SK-N-SH treated with all-trans-retinoic acid at 6 μM for 48 hours (cell line): ENCODE measurements around the gene ZFHX3.

Experiments
- ATAC-seq: fragments of 200-7000 bp; cut with Tn5 transposase; 3 replicates; pipeline ENCODE4 v1.9.1; 2020; ENCODE audit warnings: mild to moderate bottlenecking, moderate library complexity
- ARNTL ChIP-seq: fragments of 450-650 bp; formaldehyde crosslinking; IDR thresholded peaks from 2 replicates; pipeline ENCODE4 v1.5.0; 2020; ENCODE audit warnings: low read depth, mild to moderate bottlenecking, moderate library complexity, borderline replicate concordance
- BACH2 ChIP-seq: fragments of 250-450 bp; sonication (Bioruptor Pico); IDR thresholded peaks from 2 replicates; pipeline ENCODE4 v1.9.0; 2021; ENCODE audit warnings: mild to moderate bottlenecking, borderline replicate concordance
- CSDC2 ChIP-seq: fragments of 250-450 bp; sonication (Bioruptor Pico); IDR thresholded peaks from 2 replicates; pipeline ENCODE4 v1.5.0; 2020; ENCODE audit warnings: mild to moderate bottlenecking, moderate library complexity
- CSRNP3 ChIP-seq: fragments of 250-450 bp; sonication (Bioruptor Pico); IDR thresholded peaks from 2 replicates; pipeline ENCODE4 v1.5.1; 2021; ENCODE audit warnings: mild to moderate bottlenecking, moderate library complexity
- ESRRG ChIP-seq: fragments of 250-450 bp; sonication (Bioruptor Pico); IDR thresholded peaks from 2 replicates; pipeline ENCODE4 v1.6.1; 2021; ENCODE audit warnings: mild to moderate bottlenecking
- GLIS3 ChIP-seq: fragments of 250-450 bp; sonication (Bioruptor Pico); IDR thresholded peaks from 2 replicates; pipeline ENCODE4 v1.5.0; 2020; ENCODE audit warnings: mild to moderate bottlenecking, moderate library complexity
- ISL1 ChIP-seq: fragments of 250-450 bp; sonication (Bioruptor Pico); IDR thresholded peaks from 2 replicates; pipeline ENCODE4 v2.1.2; 2022; ENCODE audit warnings: mild to moderate bottlenecking, moderate library complexity
- OSR1 ChIP-seq: fragments of 250-450 bp; sonication (Bioruptor Pico); IDR thresholded peaks from 2 replicates; pipeline ENCODE4 v1.8.0; 2022; ENCODE audit warnings: moderate library complexity, mild to moderate bottlenecking, inconsistent platforms
- PATZ1 ChIP-seq: fragments of 250-450 bp; sonication (Bioruptor Pico); IDR thresholded peaks from 2 replicates; pipeline ENCODE4 v1.8.0; 2020; ENCODE audit warnings: mild to moderate bottlenecking, moderate library complexity, borderline replicate concordance
- POU6F1 ChIP-seq: fragments of 250-450 bp; sonication (Bioruptor Pico); IDR thresholded peaks from 2 replicates; pipeline ENCODE4 v1.8.0; 2021; ENCODE audit warnings: low read depth, mild to moderate bottlenecking, moderate library complexity, borderline replicate concordance
- RARB ChIP-seq: fragments of 250-450 bp; sonication (Bioruptor Pico); IDR thresholded peaks from 2 replicates; pipeline ENCODE4 v1.8.0; 2021; ENCODE audit warnings: mild to moderate bottlenecking, moderate library complexity
- SNAI2 ChIP-seq: fragments of 250-450 bp; sonication (Bioruptor Pico); IDR thresholded peaks from 2 replicates; pipeline ENCODE4 v1.5.0; 2020; ENCODE audit warnings: mild to moderate bottlenecking, moderate library complexity
- TCF4 ChIP-seq: fragments of 250-450 bp; sonication (Bioruptor Pico); IDR thresholded peaks from 2 replicates; pipeline ENCODE4 v1.8.0; 2021; ENCODE audit warnings: mild to moderate bottlenecking, moderate library complexity, borderline replicate concordance
- ZC3H10 ChIP-seq: fragments of 250-450 bp; sonication (Bioruptor Pico); IDR thresholded peaks from 2 replicates; pipeline ENCODE4 v1.5.1; 2021; ENCODE audit warnings: mild to moderate bottlenecking, moderate library complexity
- ZFP3 ChIP-seq: fragments of 250-450 bp; sonication (Bioruptor Pico); IDR thresholded peaks from 2 replicates; pipeline ENCODE4 v1.5.0; 2020; ENCODE audit warnings: mild to moderate bottlenecking, moderate library complexity
- ZNF565 ChIP-seq: fragments of 450-650 bp; formaldehyde crosslinking; conservative IDR thresholded peaks from 2 replicates; pipeline ENCODE4 v1.5.0; 2020; ENCODE audit warnings: low read depth, mild to moderate bottlenecking, moderate library complexity
- ZNF70 ChIP-seq: fragments of 450-650 bp; formaldehyde crosslinking; IDR thresholded peaks from 2 replicates; pipeline ENCODE4 v1.5.0; 2020; ENCODE audit warnings: mild to moderate bottlenecking, moderate library complexity
- ZNF8 ChIP-seq: fragments of 450-650 bp; formaldehyde crosslinking; IDR thresholded peaks from 2 replicates; pipeline ENCODE4 v1.5.0; 2020; ENCODE audit warnings: mild to moderate bottlenecking, moderate library complexity
- TF ChIP-seq, protein P1 (sequence below): fragments of 250-450 bp; sonication (Bioruptor Pico); IDR thresholded peaks from 2 replicates; pipeline ENCODE4 v1.5.0; 2020; ENCODE audit warnings: mild to moderate bottlenecking, moderate library complexity
- TF ChIP-seq, protein P2 (sequence below): fragments of 250-450 bp; sonication (Bioruptor Pico); IDR thresholded peaks from 2 replicates; pipeline ENCODE4 v1.5.1; 2020; ENCODE audit warnings: low read depth, mild to moderate bottlenecking, moderate library complexity

The ZFHX3 gene

DNA sequence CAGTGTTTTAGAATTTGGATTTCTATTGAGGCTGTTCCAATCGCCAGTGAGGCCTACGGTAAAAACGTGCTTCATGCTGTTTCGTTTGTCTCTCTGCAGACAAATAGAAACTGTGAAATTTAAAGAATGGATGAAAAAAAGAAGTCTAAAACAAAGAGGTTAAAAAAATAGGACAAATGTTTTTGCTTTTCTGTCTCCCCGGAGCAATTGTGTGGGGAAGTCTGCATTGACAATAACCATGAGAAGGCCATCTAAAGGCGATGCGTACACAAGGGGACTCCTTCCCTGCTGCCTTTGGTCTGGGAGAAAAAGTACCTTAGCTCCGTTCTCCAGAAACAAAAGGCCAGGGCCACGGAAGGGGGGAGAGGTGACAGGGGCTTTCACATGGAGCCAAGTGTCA lies 4.6 kb upstream of the ZFHX3 start:
- no peak for ATAC-seq
- TF ChIP-seq PATZ1 (CRISPR knock-in tag) = no peak
- no peak for TF ChIP-seq POU6F1 (CRISPR knock-in tag)
- TF ChIP-seq ZNF8 = no peak
- no peak for TF ChIP-seq ZNF70
- TF ChIP-seq CSDC2 (CRISPR knock-in tag) = no peak
- TF ChIP-seq ZC3H10 = no peak
- TF ChIP-seq ZNF565 (CRISPR knock-in tag) = no peak
- TF ChIP-seq SNAI2 (CRISPR knock-in tag) = no peak
- TF ChIP-seq ARNTL = no peak
- TF ChIP-seq BACH2 (CRISPR knock-in tag) = no peak
- no peak for TF ChIP-seq CSRNP3 (CRISPR knock-in tag)

GRCh38 chr16:73051961-73052360 lies 4.0 kb upstream of the ZFHX3 start:
- no peak for TF ChIP-seq ISL1 (CRISPR knock-in tag)
- TF ChIP-seq, protein P1, sequence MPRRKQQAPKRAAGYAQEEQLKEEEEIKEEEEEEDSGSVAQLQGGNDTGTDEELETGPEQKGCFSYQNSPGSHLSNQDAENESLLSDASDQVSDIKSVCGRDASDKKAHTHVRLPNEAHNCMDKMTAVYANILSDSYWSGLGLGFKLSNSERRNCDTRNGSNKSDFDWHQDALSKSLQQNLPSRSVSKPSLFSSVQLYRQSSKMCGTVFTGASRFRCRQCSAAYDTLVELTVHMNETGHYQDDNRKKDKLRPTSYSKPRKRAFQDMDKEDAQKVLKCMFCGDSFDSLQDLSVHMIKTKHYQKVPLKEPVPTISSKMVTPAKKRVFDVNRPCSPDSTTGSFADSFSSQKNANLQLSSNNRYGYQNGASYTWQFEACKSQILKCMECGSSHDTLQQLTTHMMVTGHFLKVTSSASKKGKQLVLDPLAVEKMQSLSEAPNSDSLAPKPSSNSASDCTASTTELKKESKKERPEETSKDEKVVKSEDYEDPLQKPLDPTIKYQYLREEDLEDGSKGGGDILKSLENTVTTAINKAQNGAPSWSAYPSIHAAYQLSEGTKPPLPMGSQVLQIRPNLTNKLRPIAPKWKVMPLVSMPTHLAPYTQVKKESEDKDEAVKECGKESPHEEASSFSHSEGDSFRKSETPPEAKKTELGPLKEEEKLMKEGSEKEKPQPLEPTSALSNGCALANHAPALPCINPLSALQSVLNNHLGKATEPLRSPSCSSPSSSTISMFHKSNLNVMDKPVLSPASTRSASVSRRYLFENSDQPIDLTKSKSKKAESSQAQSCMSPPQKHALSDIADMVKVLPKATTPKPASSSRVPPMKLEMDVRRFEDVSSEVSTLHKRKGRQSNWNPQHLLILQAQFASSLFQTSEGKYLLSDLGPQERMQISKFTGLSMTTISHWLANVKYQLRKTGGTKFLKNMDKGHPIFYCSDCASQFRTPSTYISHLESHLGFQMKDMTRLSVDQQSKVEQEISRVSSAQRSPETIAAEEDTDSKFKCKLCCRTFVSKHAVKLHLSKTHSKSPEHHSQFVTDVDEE (CRISPR knock-in tag) = no peak
- no peak for TF ChIP-seq CSDC2 (CRISPR knock-in tag)
- TF ChIP-seq TCF4 (CRISPR knock-in tag) = no peak
- TF ChIP-seq ESRRG (CRISPR knock-in tag) = no peak
- TF ChIP-seq OSR1 (CRISPR knock-in tag) = no peak
- TF ChIP-seq BACH2 (CRISPR knock-in tag) = no peak
- no peak for TF ChIP-seq RARB
- no peak for TF ChIP-seq ZC3H10
- TF ChIP-seq POU6F1 (CRISPR knock-in tag) = no peak
- no peak for TF ChIP-seq ZNF70
- TF ChIP-seq SNAI2 (CRISPR knock-in tag) = no peak
- no peak for TF ChIP-seq ZNF8
- TF ChIP-seq, protein P2, sequence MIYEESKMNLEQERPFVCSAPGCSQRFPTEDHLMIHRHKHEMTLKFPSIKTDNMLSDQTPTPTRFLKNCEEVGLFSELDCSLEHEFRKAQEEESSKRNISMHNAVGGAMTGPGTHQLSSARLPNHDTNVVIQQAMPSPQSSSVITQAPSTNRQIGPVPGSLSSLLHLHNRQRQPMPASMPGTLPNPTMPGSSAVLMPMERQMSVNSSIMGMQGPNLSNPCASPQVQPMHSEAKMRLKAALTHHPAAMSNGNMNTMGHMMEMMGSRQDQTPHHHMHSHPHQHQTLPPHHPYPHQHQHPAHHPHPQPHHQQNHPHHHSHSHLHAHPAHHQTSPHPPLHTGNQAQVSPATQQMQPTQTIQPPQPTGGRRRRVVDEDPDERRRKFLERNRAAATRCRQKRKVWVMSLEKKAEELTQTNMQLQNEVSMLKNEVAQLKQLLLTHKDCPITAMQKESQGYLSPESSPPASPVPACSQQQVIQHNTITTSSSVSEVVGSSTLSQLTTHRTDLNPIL (CRISPR knock-in tag) = no peak
- no peak for TF ChIP-seq ZFP3 (CRISPR knock-in tag)
- TF ChIP-seq, all 23 proteins: peak for 0
- no peak for ATAC-seq

DNA sequence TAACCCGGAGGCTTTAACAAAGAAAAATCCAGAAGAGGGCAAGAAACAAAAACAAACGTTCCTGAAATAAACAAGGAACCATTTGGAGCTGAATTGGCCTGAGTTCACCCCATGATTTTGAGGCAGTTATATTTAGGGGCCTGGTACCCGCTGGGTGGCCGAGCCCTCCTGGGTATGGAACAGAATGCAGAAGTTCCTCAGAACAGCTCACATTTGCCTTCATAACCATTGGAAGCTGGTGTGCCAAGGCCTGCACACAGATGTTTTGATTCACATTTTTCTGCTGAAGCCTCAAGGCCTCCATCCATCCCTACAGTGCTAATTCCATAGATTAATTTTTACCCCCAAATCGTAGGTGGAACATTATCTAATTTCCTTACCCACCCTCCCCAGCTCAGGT lies 3.3 kb upstream of the ZFHX3 start:
- ATAC-seq = no peak
- no peak for TF ChIP-seq CSDC2 (CRISPR knock-in tag)
- no peak for TF ChIP-seq PATZ1 (CRISPR knock-in tag)
- no peak for TF ChIP-seq ZNF8
- TF ChIP-seq ARNTL = no peak
- TF ChIP-seq RARB = no peak
- TF ChIP-seq POU6F1 (CRISPR knock-in tag) = no peak
- TF ChIP-seq ZNF565 (CRISPR knock-in tag) = no peak
- TF ChIP-seq CSRNP3 (CRISPR knock-in tag) = no peak
- TF ChIP-seq ZNF70 = no peak
- no peak for TF ChIP-seq ZC3H10
- no peak for TF ChIP-seq BACH2 (CRISPR knock-in tag)
- TF ChIP-seq GLIS3 (CRISPR knock-in tag) = no peak
- no peak for TF ChIP-seq TCF4 (CRISPR knock-in tag)
